ENCODE measurements around the gene MLXIP.
"Not testable (repeated sequence)": the region's sequence is repeated elsewhere in the genome, so short reads cannot be mapped to it uniquely, and the experiment has no call there.

MLXIP gene, protein sequence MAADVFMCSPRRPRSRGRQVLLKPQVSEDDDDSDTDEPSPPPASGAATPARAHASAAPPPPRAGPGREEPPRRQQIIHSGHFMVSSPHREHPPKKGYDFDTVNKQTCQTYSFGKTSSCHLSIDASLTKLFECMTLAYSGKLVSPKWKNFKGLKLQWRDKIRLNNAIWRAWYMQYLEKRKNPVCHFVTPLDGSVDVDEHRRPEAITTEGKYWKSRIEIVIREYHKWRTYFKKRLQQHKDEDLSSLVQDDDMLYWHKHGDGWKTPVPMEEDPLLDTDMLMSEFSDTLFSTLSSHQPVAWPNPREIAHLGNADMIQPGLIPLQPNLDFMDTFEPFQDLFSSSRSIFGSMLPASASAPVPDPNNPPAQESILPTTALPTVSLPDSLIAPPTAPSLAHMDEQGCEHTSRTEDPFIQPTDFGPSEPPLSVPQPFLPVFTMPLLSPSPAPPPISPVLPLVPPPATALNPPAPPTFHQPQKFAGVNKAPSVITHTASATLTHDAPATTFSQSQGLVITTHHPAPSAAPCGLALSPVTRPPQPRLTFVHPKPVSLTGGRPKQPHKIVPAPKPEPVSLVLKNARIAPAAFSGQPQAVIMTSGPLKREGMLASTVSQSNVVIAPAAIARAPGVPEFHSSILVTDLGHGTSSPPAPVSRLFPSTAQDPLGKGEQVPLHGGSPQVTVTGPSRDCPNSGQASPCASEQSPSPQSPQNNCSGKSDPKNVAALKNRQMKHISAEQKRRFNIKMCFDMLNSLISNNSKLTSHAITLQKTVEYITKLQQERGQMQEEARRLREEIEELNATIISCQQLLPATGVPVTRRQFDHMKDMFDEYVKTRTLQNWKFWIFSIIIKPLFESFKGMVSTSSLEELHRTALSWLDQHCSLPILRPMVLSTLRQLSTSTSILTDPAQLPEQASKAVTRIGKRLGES

DNA sequence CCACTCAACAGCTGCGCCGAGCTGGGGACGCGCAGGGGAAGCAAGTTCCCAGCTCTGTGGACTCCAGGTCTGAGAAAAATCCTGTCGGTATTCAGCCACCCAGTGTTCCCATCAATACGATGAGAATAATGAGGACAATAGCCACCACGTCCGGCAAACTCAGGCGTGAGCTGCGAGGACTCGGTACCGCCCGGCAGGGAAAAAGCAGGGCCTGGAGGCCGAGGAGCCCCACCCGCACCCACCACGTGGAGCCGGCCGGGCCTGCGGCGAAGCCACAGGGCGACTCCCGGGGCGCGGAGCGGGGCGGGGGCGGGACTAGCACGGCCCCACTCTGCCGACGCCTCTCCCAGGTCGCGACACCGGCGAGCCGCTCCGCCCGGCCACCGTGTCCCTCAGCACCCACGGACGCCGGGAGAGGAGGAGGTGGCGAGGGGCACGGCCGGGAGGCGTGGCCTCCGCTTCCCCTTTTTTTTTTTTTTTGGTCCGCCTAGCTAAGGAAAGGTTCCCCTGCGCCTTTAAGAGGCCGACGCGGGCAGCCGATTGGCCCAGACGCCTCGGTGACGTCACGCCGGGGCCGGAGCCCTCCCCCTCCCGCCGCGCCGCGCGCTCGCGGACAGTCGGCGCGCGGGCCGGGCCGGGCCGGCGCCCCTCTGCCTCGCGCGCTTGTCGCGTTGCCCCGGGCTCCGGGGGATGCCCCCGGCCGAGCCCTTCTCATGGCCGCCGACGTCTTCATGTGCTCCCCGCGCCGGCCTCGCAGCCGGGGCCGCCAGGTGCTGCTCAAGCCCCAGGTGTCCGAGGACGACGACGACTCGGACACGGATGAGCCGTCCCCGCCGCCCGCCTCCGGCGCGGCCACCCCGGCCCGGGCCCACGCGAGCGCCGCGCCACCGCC, at the start of gene MLXIP:
MLXIP (plus strand) TSS at position 616 of the 892 bp plus-strand sequence; CDS start at position 714, 98 bp downstream.
- peak; percentile 88 to 91 for DNase-seq

DNA sequence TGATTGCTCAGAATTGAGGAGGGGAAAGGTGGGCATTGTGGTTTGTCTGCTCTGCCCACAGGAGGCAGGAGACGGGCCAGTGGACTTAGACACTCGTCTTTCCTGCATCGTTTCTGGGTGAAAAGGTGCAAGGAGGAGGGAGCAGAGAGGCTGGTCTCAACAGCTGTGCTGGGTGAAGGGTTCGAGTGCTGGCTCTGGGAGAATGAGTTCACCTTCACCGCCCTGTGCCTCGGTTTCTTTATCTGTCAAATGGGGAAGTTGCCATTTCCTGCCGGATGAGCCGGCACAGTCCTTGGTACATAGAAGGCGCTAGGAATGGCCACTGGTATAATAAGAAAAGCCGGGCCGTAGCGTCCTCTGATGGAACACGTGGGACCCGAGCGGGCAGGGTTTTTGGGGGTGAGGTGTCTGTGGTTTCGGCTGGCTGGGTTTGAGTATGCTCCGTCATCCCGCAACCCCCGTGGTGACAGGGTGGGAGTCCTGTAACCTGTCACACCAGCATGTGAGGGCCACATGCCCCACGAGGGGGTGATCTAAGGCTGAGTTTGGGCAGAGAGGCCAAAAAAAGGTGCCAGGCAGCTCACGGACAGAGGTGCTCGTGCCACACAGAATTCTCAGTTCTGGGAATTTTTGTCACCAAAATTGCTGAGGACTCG, 49.5 kb upstream of the MLXIP start:
- DNase-seq = no peak

DNA sequence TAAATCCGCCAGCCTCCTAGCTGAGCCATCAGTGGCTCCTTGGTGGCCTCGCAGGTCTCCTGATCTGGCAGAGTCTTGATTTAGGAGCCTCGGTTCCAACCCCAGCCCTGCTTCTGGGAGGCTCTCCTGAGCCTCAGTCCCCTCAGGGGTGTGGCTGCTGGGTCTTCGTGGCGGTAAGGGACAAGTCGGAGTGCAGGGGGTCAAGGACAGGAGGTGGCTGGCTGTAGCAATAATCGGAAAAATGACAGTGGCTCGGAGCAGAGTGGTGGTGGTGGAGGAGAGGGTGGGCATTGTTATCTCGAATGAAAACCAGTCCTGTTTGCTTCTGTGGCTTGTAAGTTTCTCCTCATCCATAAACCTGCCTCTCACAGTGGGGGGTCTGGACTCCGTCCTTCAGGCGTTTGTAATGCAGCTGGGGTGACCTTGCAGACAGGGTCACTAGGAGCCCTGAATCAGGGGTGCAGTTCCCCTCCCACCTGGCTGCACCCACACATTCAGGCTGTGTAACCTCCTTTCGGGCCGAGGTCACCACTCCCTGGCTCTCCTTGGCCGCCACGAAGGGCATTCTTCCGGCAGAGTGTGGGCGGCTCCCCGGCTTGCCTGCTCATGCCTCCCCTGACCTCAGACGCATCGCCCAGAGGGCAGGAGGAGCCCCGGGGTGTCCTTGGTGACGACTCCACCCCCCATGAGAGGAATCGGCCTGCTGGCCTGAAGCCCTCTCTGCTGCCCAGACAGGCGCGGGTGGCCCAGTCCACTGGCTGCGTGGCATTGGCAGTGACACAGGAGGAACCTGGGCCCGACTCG, 48.7 kb upstream of the MLXIP start:
- no peak for DNase-seq

DNA sequence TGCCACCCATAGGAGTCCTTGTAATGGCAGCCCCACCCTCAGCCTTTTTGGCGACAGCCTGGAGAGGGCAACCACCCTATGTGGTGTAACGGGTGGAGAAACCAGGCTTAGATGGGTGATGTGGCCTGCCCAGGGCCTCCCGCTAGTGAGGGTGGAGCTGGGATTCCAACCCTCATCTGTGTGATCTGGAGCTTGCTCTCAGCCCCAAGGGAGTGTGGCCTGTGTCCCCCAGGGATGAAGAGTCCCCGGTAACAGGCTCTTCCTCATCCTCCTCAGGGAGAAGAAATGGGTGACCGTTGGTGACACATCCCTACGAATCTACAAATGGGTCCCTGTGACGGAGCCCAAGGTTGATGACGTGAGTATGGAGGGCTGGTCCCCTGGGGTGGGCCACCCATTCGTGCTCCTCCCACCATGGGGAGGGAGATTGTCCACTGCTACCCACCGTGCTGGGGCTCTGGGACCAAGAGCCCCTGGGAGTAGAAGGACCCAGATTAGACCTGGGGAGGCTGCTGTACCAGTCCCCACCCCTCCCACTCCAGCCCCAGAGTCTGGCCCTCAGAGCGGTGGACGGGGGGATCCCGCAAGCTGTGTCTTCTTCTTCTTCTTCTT, 48.0 kb upstream of the MLXIP start:
- DNase-seq = no peak

DNA sequence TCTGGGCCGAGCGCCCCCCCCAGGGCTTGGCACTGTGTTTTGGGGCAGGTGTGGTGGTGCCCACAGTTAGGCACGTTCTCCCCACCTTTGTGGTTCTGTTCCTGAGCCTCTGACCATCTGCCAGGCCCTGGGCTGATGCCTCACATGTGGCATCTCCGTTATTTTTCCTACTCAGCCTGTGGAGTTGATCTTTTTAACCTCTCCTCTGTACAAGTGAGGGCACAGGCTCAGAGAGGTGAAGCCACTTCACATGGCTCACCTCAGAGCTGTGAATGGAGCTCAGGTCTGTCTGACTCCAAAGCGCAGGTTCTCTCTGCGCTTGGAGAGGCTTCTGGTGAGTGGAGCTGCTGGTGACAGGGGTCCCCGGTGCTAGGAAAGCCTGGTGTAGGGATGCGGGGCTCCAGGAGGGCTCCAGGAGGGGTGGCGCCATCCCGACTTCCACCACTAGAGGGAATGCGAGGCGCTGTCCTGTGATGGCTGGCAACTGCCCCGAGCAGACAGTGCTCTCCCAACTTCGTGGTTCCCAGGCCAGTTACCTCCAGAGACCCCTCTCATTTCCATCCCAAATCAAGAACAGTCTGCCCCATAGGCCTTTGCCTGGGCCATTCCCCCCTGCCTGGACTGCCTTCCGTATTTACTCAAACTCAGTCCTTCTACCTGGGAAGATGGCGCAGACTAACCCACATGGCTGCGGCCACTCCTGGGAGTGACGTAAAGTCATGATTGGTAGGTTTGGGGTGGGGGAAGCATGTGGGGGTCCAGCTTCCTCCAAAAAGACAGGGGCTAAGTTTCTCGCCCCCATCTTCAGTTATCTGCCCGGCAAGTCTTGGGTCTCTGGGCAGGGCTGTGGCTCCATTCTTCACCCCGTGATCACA, 47.0 kb upstream of the MLXIP start:
- DNase-seq = peak; percentile 35 to 54

DNA sequence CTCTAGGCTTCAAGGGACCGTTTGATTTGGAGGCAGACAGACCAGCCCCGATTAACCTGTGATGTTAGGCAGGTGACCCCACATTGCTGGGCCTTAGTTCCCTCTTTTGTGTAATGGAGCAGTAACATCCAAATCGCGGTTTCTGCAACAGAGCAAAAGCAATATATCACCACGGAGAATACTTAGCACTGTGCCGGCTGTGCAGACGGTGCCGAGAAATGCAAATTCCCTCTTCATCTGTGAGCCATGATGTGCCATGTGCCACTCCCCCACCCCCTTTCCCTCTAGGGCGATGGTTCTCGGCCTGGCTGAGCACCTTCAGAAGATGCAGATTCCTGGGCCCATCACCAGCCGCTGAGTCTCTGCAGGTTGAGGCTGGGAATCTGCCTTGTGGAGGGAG, 46.0 kb upstream of the MLXIP start:
- DNase-seq = no peak

DNA sequence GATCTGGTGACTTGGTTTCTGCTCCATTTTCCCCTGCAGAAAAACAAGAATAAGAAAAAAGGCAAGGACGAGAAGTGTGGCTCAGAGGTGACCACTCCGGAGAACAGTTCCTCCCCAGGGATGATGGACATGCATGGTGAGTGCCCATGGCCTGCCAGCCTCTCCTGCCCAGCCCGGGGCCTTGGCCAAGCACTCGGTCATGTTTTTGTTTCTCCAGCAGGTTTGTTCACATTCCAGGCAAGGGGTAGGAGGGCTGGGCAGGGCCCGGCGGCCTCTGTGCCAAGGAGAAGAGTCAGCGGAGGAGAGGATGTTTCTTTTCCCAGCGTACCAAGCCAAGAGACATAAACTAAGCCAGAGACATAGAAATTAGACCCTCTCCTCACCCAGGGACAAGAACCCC, 43.3 kb upstream of the MLXIP start:
- DNase-seq = no peak

DNA sequence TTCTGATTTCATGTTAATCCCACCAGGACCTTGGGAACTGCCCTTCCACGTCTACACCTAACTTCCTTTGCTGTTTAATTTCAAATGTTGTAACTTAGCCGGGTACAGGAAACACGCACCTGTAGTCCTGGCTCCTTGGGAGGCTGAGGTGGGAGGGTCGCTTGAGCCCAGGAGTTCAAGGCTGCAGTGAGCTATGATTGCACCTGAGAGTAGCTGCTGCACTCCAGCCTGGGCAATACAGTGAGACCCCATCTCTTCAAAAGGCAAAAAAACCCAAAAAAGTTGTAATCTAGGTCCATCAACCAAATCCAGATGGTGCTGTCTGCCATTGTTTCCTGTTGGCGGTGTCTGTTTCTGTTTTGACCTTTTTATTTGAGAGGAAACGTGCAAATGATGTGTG, 42.4 kb upstream of the MLXIP start:
- DNase-seq = no peak

DNA sequence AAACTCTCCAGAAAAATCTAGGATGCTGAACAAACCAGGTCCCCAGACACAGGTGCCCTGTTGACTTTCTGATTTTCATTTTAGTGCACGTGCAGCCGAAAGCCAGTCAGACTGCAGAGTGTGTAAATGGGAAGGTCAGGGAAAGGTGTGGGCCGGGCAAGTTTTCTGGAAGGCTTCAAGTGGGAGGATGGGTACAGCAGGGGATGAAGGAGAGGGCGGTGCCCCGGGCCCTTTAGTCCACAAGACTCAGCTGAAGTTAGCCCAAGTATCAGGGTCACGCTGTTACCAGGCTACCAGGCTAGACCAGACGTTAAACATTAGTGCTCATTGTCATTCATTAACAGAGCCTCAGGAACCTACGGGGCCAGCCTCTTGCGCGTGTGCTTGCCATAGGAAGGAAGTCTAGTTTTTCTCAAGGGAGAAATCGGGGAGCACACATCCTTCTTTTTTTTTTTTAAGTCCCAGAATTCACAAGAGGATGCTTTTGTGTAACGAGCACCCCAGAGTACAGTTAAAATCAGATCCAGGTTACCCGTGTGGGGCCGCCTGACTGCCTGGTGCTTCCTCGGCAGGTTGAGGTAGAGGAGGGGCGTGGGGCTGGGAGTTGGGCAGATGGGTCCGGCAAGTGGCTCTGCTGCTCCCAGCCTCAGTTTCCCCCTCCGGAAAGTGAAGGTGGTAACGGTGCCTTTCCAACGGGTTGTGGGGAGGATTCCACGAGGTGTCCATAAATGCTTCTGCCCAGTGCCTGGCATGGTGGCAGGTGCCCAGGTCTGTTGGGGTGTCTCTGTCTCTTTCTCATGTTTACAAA, 37.8 kb upstream of the MLXIP start:
- DNase-seq = no peak

DNA sequence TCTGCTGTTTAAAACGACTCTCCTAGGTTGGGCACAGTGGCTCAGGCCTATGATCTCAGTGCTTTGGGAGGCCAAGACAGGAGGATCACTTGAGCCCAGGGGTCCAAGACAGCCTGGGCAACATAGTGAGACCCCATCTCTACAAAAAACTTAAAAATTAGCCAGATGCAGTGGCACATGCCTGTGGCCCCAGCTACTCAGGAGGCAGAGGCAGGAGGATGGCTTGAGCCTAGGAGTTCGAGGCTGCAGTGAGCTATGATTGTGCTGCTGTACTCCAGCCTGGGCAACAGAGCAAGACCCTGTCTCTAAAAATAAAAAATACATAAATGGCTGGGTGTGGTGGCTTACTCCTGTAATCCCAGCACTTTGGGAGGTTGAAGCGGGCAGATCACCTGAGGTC, 37.1 kb upstream of the MLXIP start:
- not testable (repeated sequence) for DNase-seq

DNA sequence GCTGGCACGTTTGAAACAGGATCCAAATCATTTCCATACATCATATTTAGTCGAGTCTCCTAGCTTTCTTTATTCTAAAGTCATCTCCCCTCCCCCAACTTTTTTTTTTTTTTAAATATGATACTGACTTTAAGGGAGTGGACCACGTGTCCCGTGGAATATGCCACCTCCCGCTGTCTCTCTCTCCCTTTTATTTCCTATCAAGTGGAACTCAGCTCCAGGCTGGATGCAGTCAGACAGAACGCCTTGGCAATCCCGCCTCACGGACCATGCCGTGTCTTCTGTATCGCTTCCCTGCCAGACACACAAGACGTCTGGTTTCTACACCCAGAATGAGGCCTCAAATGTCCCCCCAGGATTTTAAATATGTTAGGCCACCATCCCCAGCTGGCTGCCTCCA, 35.6 kb upstream of the MLXIP start:
- no peak for DNase-seq

DNA sequence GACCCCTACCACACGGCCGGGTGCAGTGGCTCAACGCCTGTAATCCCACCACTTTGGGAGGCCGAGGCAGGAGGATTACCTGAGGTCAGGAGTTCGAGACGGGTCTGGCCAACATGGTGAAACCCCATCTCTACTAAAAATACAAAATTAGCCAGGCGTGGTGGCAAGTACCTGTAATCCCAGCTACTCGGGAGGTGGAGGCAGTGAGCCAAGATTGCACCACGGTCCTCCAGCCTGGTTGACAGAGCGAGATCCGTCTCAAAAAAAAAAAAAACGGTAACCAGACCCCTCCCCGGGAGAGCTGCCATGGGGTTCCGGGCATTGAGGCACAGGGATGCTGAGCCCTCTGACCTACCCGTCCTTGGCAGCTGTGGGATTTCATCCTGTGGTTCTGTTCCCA, 35.1 kb upstream of the MLXIP start:
- DNase-seq = no peak

DNA sequence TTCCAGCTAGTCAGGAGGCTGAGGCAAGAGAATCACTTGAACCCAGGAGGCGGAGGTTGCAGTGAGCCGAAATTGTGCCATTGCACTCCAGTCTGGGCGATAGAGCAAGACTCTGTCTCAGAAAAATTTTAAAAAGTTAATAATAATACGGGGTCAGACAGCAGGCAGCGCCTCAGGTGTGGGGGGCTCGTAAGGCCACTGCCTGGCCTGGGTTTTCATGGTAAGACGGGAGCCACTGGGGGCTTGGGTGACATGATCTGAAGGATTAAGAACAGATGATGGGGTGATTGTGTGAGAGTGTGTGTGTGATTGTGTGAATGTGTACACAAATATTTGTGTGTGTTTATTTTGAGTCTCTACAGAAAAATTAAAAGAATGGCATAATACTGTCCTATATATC, 33.3 kb upstream of the MLXIP start:
- DNase-seq = no peak

DNA sequence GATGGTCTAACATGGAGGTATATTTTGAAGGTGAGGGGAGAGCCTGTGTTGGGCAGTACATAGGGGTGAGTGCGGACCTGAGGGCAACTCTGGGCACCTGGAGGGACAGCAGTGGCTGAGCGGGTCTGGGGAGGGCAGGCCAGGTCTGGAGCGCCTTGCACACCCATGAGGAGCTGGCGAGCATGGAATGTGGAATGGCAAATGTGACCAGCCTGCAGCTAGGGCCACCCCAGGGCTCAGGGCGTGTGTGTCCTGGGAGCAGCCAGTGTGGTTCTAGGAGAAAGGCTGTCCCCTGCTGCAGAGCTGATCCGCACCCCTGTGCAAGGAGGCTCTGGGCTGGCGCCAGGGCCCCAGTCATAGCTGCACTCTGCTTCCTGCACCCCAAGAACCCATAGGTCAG, 32.4 kb upstream of the MLXIP start:
- no peak for DNase-seq

DNA sequence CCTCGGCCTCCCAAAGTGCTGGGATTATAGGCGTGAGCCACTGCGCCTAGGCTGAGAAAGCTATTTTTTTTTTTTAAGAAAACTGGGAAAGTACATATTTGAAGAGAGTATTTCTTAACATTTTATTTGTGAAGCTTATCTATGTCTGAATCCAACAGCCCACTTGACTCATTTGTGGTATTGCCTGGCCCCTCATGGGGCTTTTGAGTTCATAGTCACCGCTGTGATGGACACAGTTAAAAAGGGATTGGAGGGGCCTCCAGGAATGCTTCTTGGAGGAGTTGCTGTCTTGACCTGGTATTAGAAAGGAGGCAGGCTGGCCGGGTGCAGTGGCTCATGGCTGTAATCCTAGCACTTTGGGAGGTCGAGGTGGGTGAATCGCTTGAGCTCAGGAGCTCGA, 30.4 kb upstream of the MLXIP start:
- DNase-seq = no peak

DNA sequence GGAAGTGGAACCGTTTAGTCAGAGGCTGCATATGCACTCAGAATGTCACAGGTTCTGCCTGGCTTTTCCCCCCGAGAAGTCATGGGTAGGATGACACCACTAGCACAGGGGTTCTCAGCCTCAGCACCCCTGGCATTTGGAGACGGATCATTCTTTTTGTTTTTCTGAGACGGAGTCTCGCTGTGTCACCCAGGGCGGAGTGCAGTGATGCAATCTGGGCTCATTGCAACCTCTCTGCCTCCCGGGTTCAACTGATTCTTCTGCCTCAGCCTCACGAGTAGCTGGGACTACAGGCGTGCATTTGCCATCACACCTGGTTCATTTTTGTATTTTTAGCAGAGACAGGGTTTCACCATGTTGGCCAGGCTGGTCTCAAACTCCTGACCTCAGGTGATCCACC, 28.7 kb upstream of the MLXIP start:
- DNase-seq = no peak

DNA sequence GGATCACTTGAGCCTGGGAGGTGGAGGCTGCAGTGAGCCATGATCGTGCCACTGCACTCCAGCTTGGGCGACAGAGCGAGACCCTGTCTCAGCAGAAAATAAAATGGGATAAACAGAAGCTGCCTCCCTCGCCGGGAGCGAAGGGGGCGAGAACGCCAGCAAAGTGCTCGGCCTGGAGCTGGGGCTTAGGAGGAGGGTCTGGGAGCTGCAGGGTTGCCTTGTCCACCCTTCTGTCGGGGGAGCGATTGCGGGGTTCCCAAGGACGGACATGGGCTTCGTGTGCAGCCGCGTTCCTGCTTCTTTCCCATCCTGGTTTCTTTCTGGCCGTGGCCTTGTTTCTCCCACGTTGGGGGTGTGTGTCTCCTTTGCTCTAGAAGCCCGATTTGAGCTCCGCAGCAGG, 27.9 kb upstream of the MLXIP start:
- no peak for DNase-seq

DNA sequence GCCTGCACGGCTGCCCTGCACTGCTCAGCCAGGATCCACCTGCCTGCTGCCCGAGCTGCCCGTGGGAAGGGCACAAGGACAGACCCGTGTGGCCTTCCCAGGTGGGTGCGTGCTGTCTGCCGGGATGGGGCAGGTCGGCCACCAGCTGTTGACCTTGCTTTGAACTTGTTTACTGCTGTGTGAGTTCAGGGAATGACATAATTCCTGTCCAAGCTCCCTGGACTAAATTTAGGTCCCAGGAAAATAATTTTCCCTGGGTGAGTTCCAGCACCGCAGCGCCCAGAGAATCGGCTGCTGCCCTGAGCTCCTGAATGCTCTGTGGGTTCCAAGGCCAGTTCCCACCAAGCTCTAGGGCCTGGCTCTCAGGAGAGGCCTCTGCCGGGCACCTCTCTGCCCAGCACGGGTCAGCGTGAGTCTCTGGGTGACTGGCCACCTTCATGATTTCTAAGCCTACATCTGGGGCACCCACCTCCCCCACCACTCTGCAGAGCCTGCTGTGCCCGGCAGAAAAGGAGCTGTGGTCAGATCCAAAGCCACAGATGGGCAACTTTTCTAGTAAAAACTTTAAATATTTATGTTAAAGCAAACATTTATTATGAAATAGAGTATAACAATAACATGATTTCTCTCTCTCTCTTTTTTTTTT, 27.2 kb upstream of the MLXIP start:
- DNase-seq = no peak

DNA sequence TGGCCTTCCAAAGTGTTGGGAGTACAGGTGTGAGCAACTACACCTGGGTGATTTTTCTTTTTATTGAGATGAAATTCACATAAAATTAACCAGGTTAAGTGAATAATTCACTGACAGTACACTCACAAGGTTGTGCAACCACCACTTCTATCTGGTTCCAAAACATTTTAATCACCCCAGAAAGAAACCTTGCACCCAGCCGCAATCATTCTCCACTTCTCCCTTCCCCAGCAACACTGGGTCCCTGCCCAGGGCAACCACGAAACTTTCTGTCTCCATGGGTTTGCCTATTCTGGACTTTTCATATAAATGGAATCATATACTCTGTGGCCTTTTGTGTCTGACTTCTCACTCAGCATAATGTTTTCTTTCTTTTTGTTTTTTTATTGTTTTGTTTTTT, 26.3 kb upstream of the MLXIP start:
- no peak for DNase-seq

Measured in activated CD4-positive, alpha-beta T cell treated with anti-CD3 and anti-CD28 coated beads for 4 hours (primary cell).